Measurements from ENCODE around the gene MTRFR.

MTRFR gene

DNA sequence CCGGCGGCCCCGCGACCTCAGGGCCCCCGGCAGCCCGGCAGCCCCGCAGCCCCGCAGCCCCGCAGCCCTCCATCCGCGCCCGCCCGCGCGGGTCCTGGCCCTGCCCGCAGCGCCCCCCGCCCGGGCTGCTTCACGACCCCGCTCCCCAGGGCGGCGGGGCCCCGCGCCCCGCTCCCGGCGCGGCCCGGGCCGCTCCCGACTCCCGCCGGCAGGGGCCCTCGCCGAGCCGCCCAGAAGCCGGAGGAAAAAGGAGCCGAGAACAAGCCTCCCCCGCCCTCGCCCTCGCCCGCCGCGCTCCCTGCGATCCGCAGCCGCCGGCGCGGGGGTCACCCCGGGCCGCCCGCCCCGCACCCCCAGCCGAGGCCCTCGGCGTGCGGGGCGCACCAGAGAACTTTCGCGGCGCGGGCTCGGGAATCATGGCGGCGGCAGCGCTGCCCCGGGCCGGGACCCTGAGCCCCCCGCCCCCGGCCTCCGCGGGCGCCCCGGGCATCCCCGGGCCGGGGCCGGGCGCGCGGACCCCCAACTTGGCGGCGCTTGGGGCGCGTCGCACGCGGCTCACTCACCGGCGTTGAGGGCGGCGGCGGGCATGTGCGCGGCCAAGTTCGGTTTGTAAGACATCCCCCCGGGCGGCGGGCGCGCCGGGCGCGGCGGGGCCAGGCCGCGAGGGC is 37.9 kb downstream of the MTRFR start:
- DNase-seq: peak; percentile 69

- no peak for DNase-seq
These were observed 39.9 kb downstream of the MTRFR start for GRCh38 chr12:123273166-123273565.

GRCh38 chr12:123278101-123278627 is 44.9 kb downstream of the MTRFR start:
- no peak for DNase-seq

GRCh38 chr12:123280971-123281370 is 47.7 kb downstream of the MTRFR start:
- DNase-seq: no peak

DNA sequence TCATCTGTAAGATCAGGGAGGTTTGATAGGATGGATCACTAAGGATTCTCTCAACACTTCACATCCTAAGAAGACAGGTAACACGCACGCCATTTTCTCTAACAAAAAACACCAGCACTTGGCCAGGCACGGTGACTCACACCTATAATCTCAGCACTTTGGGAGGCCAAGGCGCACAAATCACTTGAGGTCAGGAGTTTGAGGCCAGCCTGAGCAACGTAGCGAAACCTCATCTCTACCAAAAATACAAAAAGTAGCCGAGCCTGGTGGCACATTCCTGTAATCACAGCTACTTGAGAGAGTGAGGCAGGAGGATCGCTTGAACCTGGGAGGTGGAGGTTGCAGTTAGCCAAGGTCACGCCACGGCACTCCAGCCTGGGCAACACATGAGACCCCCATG is 48.9 kb downstream of the MTRFR start:
- no peak for DNase-seq

DNA sequence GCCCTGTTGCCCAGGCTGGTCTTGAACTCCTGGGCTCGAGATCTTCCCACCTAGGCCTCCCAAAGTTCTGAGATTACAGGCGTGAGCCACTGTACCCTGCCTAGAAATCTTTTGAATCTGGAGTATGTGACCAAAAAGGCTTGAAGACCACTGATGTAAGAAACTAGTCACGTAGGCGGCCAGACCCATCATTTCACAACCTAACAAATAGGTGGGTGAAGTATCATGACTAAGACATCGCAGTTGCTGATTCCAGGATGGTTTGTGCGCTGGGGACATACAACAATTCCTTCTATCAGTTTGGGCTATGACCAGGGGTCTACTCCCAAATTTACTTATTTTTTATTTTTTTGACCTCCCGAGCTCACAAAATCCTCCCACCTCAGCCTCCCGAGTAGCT is 50.2 kb downstream of the MTRFR start:
- no peak for DNase-seq

DNA sequence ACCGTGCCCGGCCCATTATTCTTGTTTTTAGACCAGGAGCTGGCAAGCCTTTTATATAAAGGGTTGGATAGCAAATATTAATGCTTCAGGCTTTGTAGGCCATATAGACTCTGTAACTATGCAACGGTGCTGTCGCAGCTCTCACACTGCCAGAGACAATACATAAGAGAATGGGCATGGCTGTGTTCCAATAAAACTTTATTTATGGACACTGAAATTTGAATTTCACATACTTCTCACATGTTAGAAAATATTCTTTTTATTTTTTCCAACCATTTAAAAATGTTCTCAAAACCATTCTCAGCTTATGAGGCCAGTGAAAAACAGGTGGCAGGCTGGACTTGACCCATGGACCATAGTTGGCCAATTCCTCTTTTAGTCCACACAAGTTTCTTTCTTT is 51.4 kb downstream of the MTRFR start:
- no peak for DNase-seq

GRCh38 chr12:123286652-123287373 is 53.6 kb downstream of the MTRFR start:
- DNase-seq: no peak

GRCh38 chr12:123288751-123289346 is 55.6 kb downstream of the MTRFR start:
- no peak for DNase-seq

DNA sequence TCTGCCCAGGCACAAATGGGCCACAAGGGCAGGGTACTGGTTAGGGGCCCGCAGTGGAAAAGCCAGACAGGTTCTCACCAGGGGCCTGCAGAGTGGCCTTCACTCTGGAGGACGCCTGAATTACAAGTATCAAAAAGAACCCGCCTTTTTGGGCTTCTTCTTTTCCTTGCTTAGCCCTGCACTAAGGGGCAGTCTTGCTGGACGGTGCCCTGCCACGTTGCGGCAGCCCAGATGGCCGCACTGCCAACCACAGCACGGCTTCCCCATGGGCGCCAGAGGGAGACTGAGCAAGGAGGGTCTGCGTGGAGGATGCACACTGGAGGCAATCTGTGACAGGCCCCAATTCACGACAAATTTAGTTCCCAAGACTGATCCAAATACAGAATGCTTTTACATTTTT is 56.7 kb downstream of the MTRFR start:
- no peak for DNase-seq

DNA sequence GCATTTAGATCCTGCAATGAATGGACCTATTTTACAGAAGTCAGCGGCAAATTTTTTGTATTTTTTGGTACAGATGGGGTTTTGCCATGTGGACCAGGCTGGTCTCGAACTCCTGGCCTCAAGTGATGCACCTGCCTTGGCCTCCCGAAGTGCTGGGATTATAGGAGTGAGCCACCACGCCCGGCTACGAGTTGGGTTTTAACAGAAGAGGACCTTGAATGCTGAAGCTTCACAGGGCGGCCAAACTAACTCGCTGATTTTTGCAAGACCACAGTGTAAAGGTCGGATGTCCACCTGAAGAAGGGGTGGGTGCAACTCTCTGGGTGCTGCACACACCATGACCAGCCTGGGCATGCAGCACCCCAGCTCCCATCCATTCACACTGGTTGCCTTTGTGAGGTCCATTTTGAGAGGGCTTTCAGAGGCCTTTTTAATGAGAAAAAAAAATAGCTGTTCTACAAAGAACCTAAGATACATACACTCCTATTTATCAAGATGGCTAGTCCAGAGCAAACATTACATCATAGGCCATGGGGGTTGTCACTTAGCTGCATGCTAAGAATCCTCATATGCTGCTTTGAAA is 60.0 kb downstream of the MTRFR start:
- DNase-seq: no peak

DNA sequence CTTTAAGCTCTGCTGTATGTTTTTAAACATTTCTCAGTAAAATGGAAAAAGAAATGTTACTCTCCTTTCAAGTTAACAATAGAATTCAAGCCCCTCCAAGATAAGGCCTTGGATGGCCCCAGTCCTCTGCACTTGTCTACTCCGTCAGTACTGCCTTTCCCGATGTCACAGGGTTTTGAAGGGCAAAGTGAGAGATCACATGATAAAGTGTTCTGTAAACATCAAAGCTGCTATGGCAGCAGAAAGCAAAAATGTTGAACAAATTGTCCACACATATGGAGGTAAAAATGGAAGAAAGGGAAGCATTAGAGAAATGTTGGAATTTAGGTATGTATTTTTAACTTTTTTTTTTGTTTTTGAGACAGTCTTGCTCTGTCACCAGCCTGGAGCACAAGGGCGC is 71.9 kb downstream of the MTRFR start:
- DNase-seq: no peak

DNA sequence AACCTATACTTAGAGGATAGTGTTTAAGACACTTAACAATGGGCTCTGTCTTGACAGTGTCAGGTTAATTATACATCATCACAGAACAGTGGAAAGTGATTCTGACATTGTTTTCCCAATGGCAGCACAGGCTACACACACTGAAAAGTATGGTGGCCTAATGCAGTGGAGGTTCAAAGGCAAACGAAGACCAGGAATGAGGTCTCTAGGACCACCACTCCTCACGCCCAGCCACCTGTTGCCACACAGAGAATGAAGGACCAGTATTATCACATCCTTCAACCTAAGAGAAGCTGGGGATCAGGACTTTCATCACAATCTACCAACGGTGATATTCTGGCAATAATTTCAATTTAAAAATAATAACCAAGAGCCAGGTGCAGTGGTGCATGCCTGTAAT is 73.0 kb downstream of the MTRFR start:
- no peak for DNase-seq

Data from activated T-cell treated with anti-CD3 and anti-CD28 coated beads for 4 hours (primary cell).